Measurements from ENCODE around the gene FOS.
A peak's percentile ranks its signal among the peaks of the same experiment; 100 is the strongest.

The FOS gene

GRCh38 chr14:75262641-75263040, 16.0 kb upstream of the FOS start:
- Mint-ChIP-seq H3K9me3 (no peaks in the 10 kb centered on the region), H3K4me3 (no peak overlapping the region), H3K4me1 (peaks cover 23% of the 10 kb centered on the region), H3K27me3 (peaks cover 5% of the 10 kb centered on the region), H3K27ac (no peak overlapping the region)
- ATAC-seq (no peak), DNase-seq (no peak)

- ATAC-seq: no peak
- Mint-ChIP-seq H3K27ac (no peak overlapping the region), H3K27me3 (peaks cover 11% of the 10 kb centered on the region), H3K9me3 (no peaks in the 10 kb centered on the region), H3K4me1 (peaks cover 13% of the 10 kb centered on the region), H3K4me3 (no peak overlapping the region)
- no peak for DNase-seq
Measured at GRCh38 chr14:75264036-75264435, 14.6 kb upstream of the FOS start.

GRCh38 chr14:75267141-75267721, 11.4 kb upstream of the FOS start:
- Mint-ChIP-seq H3K4me3 (no peak overlapping the region), H3K27me3 (peaks cover 18% of the 10 kb centered on the region), H3K27ac (no peak overlapping the region), H3K9me3 (no peaks in the 10 kb centered on the region), H3K4me1 (peaks cover 5% of the 10 kb centered on the region)
- no peak for ATAC-seq
- no peak for DNase-seq

- H3K27ac Mint-ChIP-seq: no peak overlapping the region
- no peaks in the 10 kb centered on the region for H3K9me3 Mint-ChIP-seq
- peaks cover 5% of the 10 kb centered on the region for H3K4me1 Mint-ChIP-seq
- no peak for DNase-seq
- ATAC-seq: no peak
- no peak overlapping the region for H3K4me3 Mint-ChIP-seq
- peaks cover 35% of the 10 kb centered on the region for H3K27me3 Mint-ChIP-seq
Measured at GRCh38 chr14:75268633-75269550, 9.7 kb upstream of the FOS start.

- H3K9me3 Mint-ChIP-seq: no peaks in the 10 kb centered on the region
- no peak overlapping the region for H3K27ac Mint-ChIP-seq
- ATAC-seq: no peak
- peaks cover 20% of the 10 kb centered on the region for H3K4me1 Mint-ChIP-seq
- peaks cover 61% of the 10 kb centered on the region for H3K27me3 Mint-ChIP-seq
- no peak overlapping the region for H3K4me3 Mint-ChIP-seq
- no peak for DNase-seq
Measured at GRCh38 chr14:75271514-75271913, 7.1 kb upstream of the FOS start.

GRCh38 chr14:75273272-75274049, 5.2 kb upstream of the FOS start:
- no peak for ATAC-seq
- H3K4me1 Mint-ChIP-seq: peaks cover 32% of the 10 kb centered on the region
- DNase-seq: no peak
- no peaks in the 10 kb centered on the region for H3K9me3 Mint-ChIP-seq
- H3K27ac Mint-ChIP-seq: no peak overlapping the region
- H3K27me3 Mint-ChIP-seq: peaks cover 65% of the 10 kb centered on the region
- H3K4me3 Mint-ChIP-seq: no peak overlapping the region

GRCh38 chr14:75274050-75274898, 4.4 kb upstream of the FOS start:
- H3K9me3 Mint-ChIP-seq: no peaks in the 10 kb centered on the region
- no peak for DNase-seq
- no peak overlapping the region for H3K27ac Mint-ChIP-seq
- H3K4me1 Mint-ChIP-seq: peaks cover 40% of the 10 kb centered on the region
- ATAC-seq: no peak
- no peak overlapping the region for H3K4me3 Mint-ChIP-seq
- peaks cover 67% of the 10 kb centered on the region for H3K27me3 Mint-ChIP-seq

- no peak for ATAC-seq
- peak in 1 of 2 donors; percentile 29 for DNase-seq
- Mint-ChIP-seq H3K27ac (no peak overlapping the region), H3K27me3 (peaks cover 75% of the 10 kb centered on the region), H3K9me3 (no peaks in the 10 kb centered on the region), H3K4me3 (no peak overlapping the region), H3K4me1 (peaks cover 47% of the 10 kb centered on the region)
Measured at GRCh38 chr14:75274899-75275569, 3.6 kb upstream of the FOS start.

- Mint-ChIP-seq H3K4me1 (peaks cover 51% of the 10 kb centered on the region), H3K4me3 (no peak overlapping the region), H3K27ac (no peak overlapping the region), H3K27me3 (peaks cover 80% of the 10 kb centered on the region), H3K9me3 (no peaks in the 10 kb centered on the region)
- DNase-seq (no peak), ATAC-seq (no peak)
Measured at GRCh38 chr14:75275598-75275997, 3.0 kb upstream of the FOS start.

GRCh38 chr14:75277008-75277814, 1.4 kb upstream of the FOS start:
- peak overlapping the region; percentile 98 to 99 for H3K4me3 Mint-ChIP-seq
- peaks cover 73% of the 10 kb centered on the region for H3K27me3 Mint-ChIP-seq
- peak; percentile 40 for ATAC-seq
- H3K9me3 Mint-ChIP-seq: no peaks in the 10 kb centered on the region
- peak; percentile 42 to 49 for DNase-seq
- peaks cover 58% of the 10 kb centered on the region for H3K4me1 Mint-ChIP-seq
- peak overlapping the region; percentile 82 to 85 for H3K27ac Mint-ChIP-seq

- Mint-ChIP-seq H3K4me3 (peak overlapping the region; percentile 98 to 99), H3K27ac (peak overlapping the region; percentile 82 to 85), H3K27me3 (peaks cover 66% of the 10 kb centered on the region), H3K4me1 (peaks cover 58% of the 10 kb centered on the region), H3K9me3 (no peaks in the 10 kb centered on the region)
- no peak for DNase-seq
- ATAC-seq: peak; percentile 10
Measured at GRCh38 chr14:75277815-75278421, 710 bp upstream of the FOS start.

GRCh38 chr14:75279153-75279762, 630 bp downstream of the FOS start:
- DNase-seq (peak; percentile 50 to 53), ATAC-seq (peak; percentile 29)
- H3K4me3 Mint-ChIP-seq: peak overlapping the region; percentile 98 to 99
- no peaks in the 10 kb centered on the region for H3K9me3 Mint-ChIP-seq
- H3K27ac Mint-ChIP-seq: peak overlapping the region; percentile 92 to 99
- peaks cover 53% of the 10 kb centered on the region for H3K27me3 Mint-ChIP-seq
- peaks cover 57% of the 10 kb centered on the region for H3K4me1 Mint-ChIP-seq

- H3K4me3 Mint-ChIP-seq: peak overlapping the region; percentile 98 to 99
- no peaks in the 10 kb centered on the region for H3K9me3 Mint-ChIP-seq
- no peak for ATAC-seq
- H3K27ac Mint-ChIP-seq: peak overlapping the region in 1 of 2 donors; percentile 99
- H3K4me1 Mint-ChIP-seq: peaks cover 52% of the 10 kb centered on the region
- H3K27me3 Mint-ChIP-seq: peaks cover 47% of the 10 kb centered on the region
- DNase-seq: no peak
Measured at GRCh38 chr14:75279763-75280290, 1.2 kb downstream of the FOS start.

All from stimulated activated naive CD8-positive, alpha-beta T cell treated with anti-CD3 and anti-CD28 coated beads, Interleukin-15, amount 100 ng/mL, for 72 hours (primary cell).